HEK293 (cell line): ENCODE results near the gene FADS6.

Experiments used
- EGR2 ChIP-seq: fragments of 450-650 bp; formaldehyde crosslinking; IDR thresholded peaks from 2 replicates; pipeline ENCODE4 v1.5.1; 2016; ENCODE audit warnings: low read depth, missing biosample characterization, missing genetic modification characterization
- GLI4 ChIP-seq: fragments of 450-650 bp; formaldehyde crosslinking; IDR thresholded peaks from 2 replicates; pipeline ENCODE4 v1.5.1; 2016; ENCODE audit warnings: missing biosample characterization, missing genetic modification characterization
- RBAK ChIP-seq: fragments of 450-650 bp; formaldehyde crosslinking; IDR thresholded peaks from 2 replicates; pipeline ENCODE4 v1.5.1; 2016; ENCODE audit warnings: missing biosample characterization, missing genetic modification characterization
- WT1 ChIP-seq: fragments of 450-650 bp; formaldehyde crosslinking; IDR thresholded peaks from 2 replicates; pipeline ENCODE4 v1.5.1; 2016; ENCODE audit warnings: missing biosample characterization, missing genetic modification characterization
- YY1 ChIP-seq: fragments of 450-650 bp; formaldehyde crosslinking; IDR thresholded peaks from 2 replicates; pipeline ENCODE4 v1.5.1; 2018; ENCODE audit warnings: missing biosample characterization, missing genetic modification characterization
- ZBTB20 ChIP-seq: fragments of 450-650 bp; formaldehyde crosslinking; IDR thresholded peaks from 2 replicates; pipeline ENCODE4 v1.5.1; 2016; ENCODE audit warnings: missing biosample characterization, missing genetic modification characterization
- ZBTB48 ChIP-seq: fragments of 450-650 bp; formaldehyde crosslinking; IDR thresholded peaks from 2 replicates; pipeline ENCODE4 v1.5.1; 2016; ENCODE audit warnings: missing biosample characterization, missing genetic modification characterization
- ZFP69B ChIP-seq: fragments of 450-650 bp; formaldehyde crosslinking; IDR thresholded peaks from 2 replicates; pipeline ENCODE4 v1.5.1; 2016; ENCODE audit warnings: missing biosample characterization, missing genetic modification characterization
- ZIC2 ChIP-seq: fragments of 450-650 bp; formaldehyde crosslinking; IDR thresholded peaks from 2 replicates; pipeline ENCODE4 v1.5.1; 2016; ENCODE audit warnings: missing biosample characterization, missing genetic modification characterization
- ZNF157 ChIP-seq: fragments of 450-650 bp; formaldehyde crosslinking; IDR thresholded peaks from 2 replicates; pipeline ENCODE4 v1.5.1; 2016; ENCODE audit warnings: missing biosample characterization, missing genetic modification characterization
- ZNF223 ChIP-seq: fragments of 450-650 bp; formaldehyde crosslinking; IDR thresholded peaks from 2 replicates; pipeline ENCODE4 v1.5.1; 2016; ENCODE audit warnings: missing biosample characterization, missing genetic modification characterization
- ZNF24 ChIP-seq: fragments of 450-650 bp; formaldehyde crosslinking; IDR thresholded peaks from 2 replicates; pipeline ENCODE4 v1.5.1; 2016; ENCODE audit warnings: missing biosample characterization, missing genetic modification characterization
- ZNF324 ChIP-seq: fragments of 450-650 bp; formaldehyde crosslinking; IDR thresholded peaks from 2 replicates; pipeline ENCODE4 v1.5.1; 2016; ENCODE audit warnings: missing biosample characterization, missing genetic modification characterization
- ZNF341 ChIP-seq: fragments of 450-650 bp; formaldehyde crosslinking; IDR thresholded peaks from 2 replicates; pipeline ENCODE4; 2016; ENCODE audit warnings: low read depth, missing biosample characterization, missing genetic modification characterization
- ZNF394 ChIP-seq: fragments of 450-650 bp; formaldehyde crosslinking; IDR thresholded peaks from 2 replicates; pipeline ENCODE4 v1.5.1; 2016; ENCODE audit warnings: missing biosample characterization, missing genetic modification characterization, mild to moderate bottlenecking, moderate library complexity, borderline replicate concordance
- ZNF48 ChIP-seq: fragments of 450-650 bp; formaldehyde crosslinking; IDR thresholded peaks from 2 replicates; pipeline ENCODE4 v1.5.1; 2016; ENCODE audit warnings: missing biosample characterization, missing genetic modification characterization
- ZNF654 ChIP-seq: fragments of 450-650 bp; formaldehyde crosslinking; IDR thresholded peaks from 2 replicates; pipeline ENCODE4 v1.5.1; 2016; ENCODE audit warnings: low read depth, missing biosample characterization, missing genetic modification characterization
- ZNF76 ChIP-seq: fragments of 450-650 bp; formaldehyde crosslinking; IDR thresholded peaks from 2 replicates; pipeline ENCODE4; 2016; ENCODE audit warnings: low read depth, missing biosample characterization, missing genetic modification characterization, borderline replicate concordance
- TF ChIP-seq, protein P1 (sequence below): fragments of 450-650 bp; formaldehyde crosslinking; IDR thresholded peaks from 2 replicates; pipeline ENCODE4 v1.5.1; 2016; ENCODE audit warnings: missing biosample characterization, missing genetic modification characterization
- TF ChIP-seq, protein P2 (sequence below): fragments of 450-650 bp; formaldehyde crosslinking; IDR thresholded peaks from 2 replicates; pipeline ENCODE4 v1.5.1; 2016; ENCODE audit warnings: missing biosample characterization, missing genetic modification characterization
- TF ChIP-seq, protein P3 (sequence below): fragments of 450-650 bp; formaldehyde crosslinking; IDR thresholded peaks from 2 replicates; pipeline ENCODE4 v1.5.1; 2016; ENCODE audit warnings: missing biosample characterization, missing genetic modification characterization, low read depth
- TF ChIP-seq, protein P4 (sequence below): fragments of 450-650 bp; formaldehyde crosslinking; IDR thresholded peaks from 2 replicates; pipeline ENCODE4 v1.5.1; 2017; ENCODE audit warnings: missing biosample characterization, missing genetic modification characterization
- TF ChIP-seq, protein P5 (sequence below): fragments of 450-650 bp; formaldehyde crosslinking; IDR thresholded peaks from 2 replicates; pipeline ENCODE4 v1.5.0; 2017; ENCODE audit warnings: missing biosample characterization, missing genetic modification characterization, borderline replicate concordance

FADS6 gene

DNA sequence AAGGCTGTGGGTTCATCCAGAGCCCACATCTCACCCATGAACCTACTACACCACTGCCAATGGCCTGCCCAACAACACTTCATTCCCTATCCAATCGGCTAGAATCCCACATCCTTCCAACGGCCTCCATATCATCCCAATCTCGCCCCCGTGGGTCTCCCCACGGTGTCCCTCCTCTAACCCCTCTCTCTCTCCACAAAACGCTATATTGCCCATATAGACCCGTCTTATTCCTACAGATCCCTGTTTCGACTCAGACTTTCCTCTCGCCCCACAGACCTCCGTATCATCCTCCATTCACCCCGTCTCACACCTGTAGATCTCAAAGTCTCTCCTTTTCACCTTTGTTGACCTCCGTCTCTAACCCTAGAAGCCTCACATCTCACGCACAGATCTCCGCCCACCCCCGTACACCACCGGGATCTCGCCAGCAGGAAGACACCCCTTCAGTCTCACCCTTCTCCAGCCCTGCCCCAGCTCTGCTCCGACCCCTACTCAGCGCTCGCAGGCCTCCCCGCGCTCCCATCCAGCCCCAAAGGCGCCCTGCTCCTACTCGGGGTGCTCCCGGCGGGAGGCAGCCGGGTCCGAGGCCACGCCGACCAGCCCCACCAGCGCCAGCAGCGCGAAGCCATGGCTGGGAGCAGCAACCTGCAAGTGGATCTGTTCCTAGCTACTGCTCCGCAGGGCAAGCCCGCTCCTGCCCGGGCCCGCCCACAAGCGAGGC lies 21.0 kb downstream of the FADS6 start, which contains the start of gene FDXR (continued):
- TF ChIP-seq, protein P1, sequence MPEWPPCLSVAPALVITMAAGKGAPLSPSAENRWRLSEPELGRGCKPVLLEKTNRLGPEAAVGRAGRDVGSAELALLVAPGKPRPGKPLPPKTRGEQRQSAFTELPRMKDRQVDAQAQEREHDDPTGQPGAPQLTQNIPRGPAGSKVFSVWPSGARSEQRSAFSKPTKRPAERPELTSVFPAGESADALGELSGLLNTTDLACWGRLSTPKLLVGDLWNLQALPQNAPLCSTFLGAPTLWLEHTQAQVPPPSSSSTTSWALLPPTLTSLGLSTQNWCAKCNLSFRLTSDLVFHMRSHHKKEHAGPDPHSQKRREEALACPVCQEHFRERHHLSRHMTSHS (tag by site-specific recombination) = peak; percentile 13; the same call in 1 of the 2 replicates
- TF ChIP-seq ZNF223 (tag by site-specific recombination) (no peak), WT1 (tag by site-specific recombination) (0 out of 2 replicates have a peak, but pooled peaks have one; percentile 9), ZNF324 (tag by site-specific recombination) (peak; percentile 85), RBAK (tag by site-specific recombination) (no peak), YY1 (peak; percentile 55; the same call in 1 of the 2 replicates), ZBTB20 (tag by site-specific recombination) (no peak), ZNF341 (peak; percentile 82), ZFP69B (peak; percentile 30; the same call in 1 of the 2 replicates), ZBTB48 (peak; percentile 61; the same call in 1 of the 2 replicates), ZNF24 (tag by site-specific recombination) (no peak), ZNF394 (tag by site-specific recombination) (peak; percentile 58; the same call in 1 of the 2 replicates), GLI4 (tag by site-specific recombination) (peak; percentile 89), EGR2 (tag by site-specific recombination) (peak; percentile 77), ZNF76 (peak; percentile 24; the same call in 1 of the 2 replicates), ZNF157 (tag by site-specific recombination) (no peak), ZNF654 (no peak), ZIC2 (tag by site-specific recombination) (peak; percentile 45), ZNF48 (tag by site-specific recombination) (no peak)
- TF ChIP-seq, protein P2, sequence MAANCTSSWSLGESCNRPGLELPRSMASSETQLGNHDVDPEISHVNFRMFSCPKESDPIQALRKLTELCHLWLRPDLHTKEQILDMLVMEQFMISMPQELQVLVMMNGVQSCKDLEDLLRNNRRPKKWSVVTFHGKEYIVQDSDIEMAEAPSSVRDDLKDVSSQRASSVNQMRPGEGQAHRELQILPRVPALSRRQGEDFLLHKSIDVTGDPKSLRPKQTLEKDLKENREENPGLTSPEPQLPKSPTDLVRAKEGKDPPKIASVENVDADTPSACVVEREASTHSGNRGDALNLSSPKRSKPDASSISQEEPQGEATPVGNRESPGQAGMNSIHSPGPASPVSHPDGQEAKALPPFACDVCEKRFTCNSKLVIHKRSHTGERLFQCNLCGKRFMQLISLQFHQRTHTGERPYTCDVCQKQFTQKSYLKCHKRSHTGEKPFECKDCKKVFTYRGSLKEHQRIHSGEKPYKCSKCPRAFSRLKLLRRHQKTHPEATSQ (tag by site-specific recombination) = peak; percentile 76; the same call in 1 of the 2 replicates
- TF ChIP-seq, protein P3, sequence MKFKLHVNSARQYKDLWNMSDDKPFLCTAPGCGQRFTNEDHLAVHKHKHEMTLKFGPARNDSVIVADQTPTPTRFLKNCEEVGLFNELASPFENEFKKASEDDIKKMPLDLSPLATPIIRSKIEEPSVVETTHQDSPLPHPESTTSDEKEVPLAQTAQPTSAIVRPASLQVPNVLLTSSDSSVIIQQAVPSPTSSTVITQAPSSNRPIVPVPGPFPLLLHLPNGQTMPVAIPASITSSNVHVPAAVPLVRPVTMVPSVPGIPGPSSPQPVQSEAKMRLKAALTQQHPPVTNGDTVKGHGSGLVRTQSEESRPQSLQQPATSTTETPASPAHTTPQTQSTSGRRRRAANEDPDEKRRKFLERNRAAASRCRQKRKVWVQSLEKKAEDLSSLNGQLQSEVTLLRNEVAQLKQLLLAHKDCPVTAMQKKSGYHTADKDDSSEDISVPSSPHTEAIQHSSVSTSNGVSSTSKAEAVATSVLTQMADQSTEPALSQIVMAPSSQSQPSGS (tag by site-specific recombination) = no peak
- TF ChIP-seq, protein P4, sequence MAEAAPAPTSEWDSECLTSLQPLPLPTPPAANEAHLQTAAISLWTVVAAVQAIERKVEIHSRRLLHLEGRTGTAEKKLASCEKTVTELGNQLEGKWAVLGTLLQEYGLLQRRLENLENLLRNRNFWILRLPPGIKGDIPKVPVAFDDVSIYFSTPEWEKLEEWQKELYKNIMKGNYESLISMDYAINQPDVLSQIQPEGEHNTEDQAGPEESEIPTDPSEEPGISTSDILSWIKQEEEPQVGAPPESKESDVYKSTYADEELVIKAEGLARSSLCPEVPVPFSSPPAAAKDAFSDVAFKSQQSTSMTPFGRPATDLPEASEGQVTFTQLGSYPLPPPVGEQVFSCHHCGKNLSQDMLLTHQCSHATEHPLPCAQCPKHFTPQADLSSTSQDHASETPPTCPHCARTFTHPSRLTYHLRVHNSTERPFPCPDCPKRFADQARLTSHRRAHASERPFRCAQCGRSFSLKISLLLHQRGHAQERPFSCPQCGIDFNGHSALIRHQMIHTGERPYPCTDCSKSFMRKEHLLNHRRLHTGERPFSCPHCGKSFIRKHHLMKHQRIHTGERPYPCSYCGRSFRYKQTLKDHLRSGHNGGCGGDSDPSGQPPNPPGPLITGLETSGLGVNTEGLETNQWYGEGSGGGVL (tag by site-specific recombination) = peak; percentile 20; the same call in 1 of the 2 replicates
- TF ChIP-seq, protein P5, sequence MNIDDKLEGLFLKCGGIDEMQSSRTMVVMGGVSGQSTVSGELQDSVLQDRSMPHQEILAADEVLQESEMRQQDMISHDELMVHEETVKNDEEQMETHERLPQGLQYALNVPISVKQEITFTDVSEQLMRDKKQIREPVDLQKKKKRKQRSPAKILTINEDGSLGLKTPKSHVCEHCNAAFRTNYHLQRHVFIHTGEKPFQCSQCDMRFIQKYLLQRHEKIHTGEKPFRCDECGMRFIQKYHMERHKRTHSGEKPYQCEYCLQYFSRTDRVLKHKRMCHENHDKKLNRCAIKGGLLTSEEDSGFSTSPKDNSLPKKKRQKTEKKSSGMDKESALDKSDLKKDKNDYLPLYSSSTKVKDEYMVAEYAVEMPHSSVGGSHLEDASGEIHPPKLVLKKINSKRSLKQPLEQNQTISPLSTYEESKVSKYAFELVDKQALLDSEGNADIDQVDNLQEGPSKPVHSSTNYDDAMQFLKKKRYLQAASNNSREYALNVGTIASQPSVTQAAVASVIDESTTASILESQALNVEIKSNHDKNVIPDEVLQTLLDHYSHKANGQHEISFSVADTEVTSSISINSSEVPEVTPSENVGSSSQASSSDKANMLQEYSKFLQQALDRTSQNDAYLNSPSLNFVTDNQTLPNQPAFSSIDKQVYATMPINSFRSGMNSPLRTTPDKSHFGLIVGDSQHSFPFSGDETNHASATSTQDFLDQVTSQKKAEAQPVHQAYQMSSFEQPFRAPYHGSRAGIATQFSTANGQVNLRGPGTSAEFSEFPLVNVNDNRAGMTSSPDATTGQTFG (tag by site-specific recombination) = no peak
